OCI-LY7 (cell line): Measurements from ENCODE around the gene NFATC2. TPM values are rescaled to one million over a fixed set of nuclear protein-coding genes. Genes with fewer than 3 reads are reported as not detected.
"Not testable (repeated sequence)": the region's sequence is repeated elsewhere in the genome, so short reads cannot be mapped to it uniquely, and the experiment has no call there.

Experiments used
- BruUV-seq: library from RNA; stranded (reverse); fragments of 400-500 nt; replicated peaks from 2 replicates; lab custom pipeline; 2021; lab: Mats Ljungman, UMichigan
- CTCF ChIA-PET: fragments of 300-600 bp; sonication (Branson Sonifier 250); formaldehyde crosslinking; loops from one replicate; lab custom pipeline; 2022; ENCODE audit warnings: antibody characterized with exemption; ENCODE audit not compliant: unreplicated experiment; lab: Charles Lee
- POLR2A ChIA-PET: fragments of 300-600 bp; sonication (Branson Sonifier 250); formaldehyde crosslinking; loops from one replicate; lab custom pipeline; 2022; ENCODE audit warnings: antibody characterized with exemption; lab: Charles Lee
- DNase-seq: peaks from one replicate; pipeline ENCODE4 v3.0.0-alpha.2; 2015; ENCODE audit warnings: low spot score
- H2AFZ ChIP-seq: fragments of 200-600 bp; sonication (generic), shearing (Covaris generic); 2 replicates; pipeline ENCODE4 v1.6.1; 2014; ENCODE audit warnings: mild to moderate bottlenecking, antibody characterized with exemption, low read length, moderate library complexity
- H3K27ac ChIP-seq: fragments of 200-600 bp; sonication (generic); 2 replicates; pipeline ENCODE4 v1.5.1; 2014; ENCODE audit warnings: mixed run types, low read depth, mild to moderate bottlenecking, moderate library complexity, low read length, inconsistent platforms; ENCODE audit not compliant: poor library complexity, severe bottlenecking
- H3K36me3 ChIP-seq: fragments of 200-600 bp; sonication (generic); 2 replicates; pipeline ENCODE4 v1.6.1; 2014; ENCODE audit warnings: mild to moderate bottlenecking, antibody characterized with exemption, low read length, moderate library complexity, mixed read lengths; ENCODE audit not compliant: insufficient read depth
- H3K4me1 ChIP-seq: fragments of 200-600 bp; sonication (generic); 2 replicates; pipeline ENCODE4 v1.5.1; 2014; ENCODE audit warnings: mild to moderate bottlenecking, low read length; ENCODE audit not compliant: insufficient read depth, poor library complexity, severe bottlenecking
- H3K4me2 ChIP-seq: fragments of 200-600 bp; sonication (generic); 2 replicates; pipeline ENCODE4 v1.6.1; 2014; ENCODE audit warnings: mild to moderate bottlenecking, low read length
- H3K4me3 ChIP-seq: fragments of 200-600 bp; sonication (generic); 2 replicates; pipeline ENCODE4 v1.5.1; 2014; ENCODE audit warnings: mild to moderate bottlenecking, low read depth, low read length; ENCODE audit not compliant: poor library complexity, severe bottlenecking
- H3K79me2 ChIP-seq: fragments of 200-600 bp; sonication (generic); 2 replicates; pipeline ENCODE4 v1.6.1; 2016; ENCODE audit warnings: low read depth, mild to moderate bottlenecking, low read length, moderate library complexity, mixed read lengths; ENCODE audit not compliant: insufficient read depth
- H3K9me2 ChIP-seq: fragments of 200-600 bp; sonication (generic); 2 replicates; pipeline ENCODE4 v1.6.1; 2016; ENCODE audit warnings: mild to moderate bottlenecking, low read length, mixed read lengths; ENCODE audit not compliant: insufficient read depth
- H3K9me3 ChIP-seq: fragments of 200-600 bp; sonication (generic); 2 replicates; pipeline ENCODE4 v1.6.1; 2014; ENCODE audit warnings: mild to moderate bottlenecking, mixed run types, low read length, mixed read lengths
- H4K20me1 ChIP-seq: fragments of 200-600 bp; sonication (generic); 2 replicates; pipeline ENCODE4 v1.6.1; 2014; ENCODE audit warnings: mild to moderate bottlenecking, antibody characterized with exemption, low read length, moderate library complexity, mixed read lengths; ENCODE audit not compliant: insufficient read depth
- EZH2phosphoT487 ChIP-seq: fragments of 200-600 bp; sonication (generic); IDR thresholded peaks from 2 replicates; pipeline ENCODE4 v1.6.1; 2018; ENCODE audit warnings: low read depth, borderline replicate concordance, mild to moderate bottlenecking, mixed run types, antibody characterized with exemption, low read length, moderate library complexity, mixed read lengths
- intact Hi-C: fragments of 100-400 bp; cut with micrococcal nuclease; formaldehyde crosslinking; loops from one replicate; pipeline ENCODE4 v1.10.0; 2022; ENCODE audit not compliant: unreplicated experiment
- total RNA-seq, 2 experiments: library from RNA; depleted of rRNA in 1 of 2; stranded (reverse); fragments of >200 nt in 1 of 2; shearing (Covaris generic) in 1 of 2; gene quantifications; 2 replicates each; pipeline ENCODE4 v1.2.3, GENCODE V29; 2014 to 2022
- TF ChIP-seq, protein P1 (sequence below): fragments of 200-600 bp; sonication (generic); conservative IDR thresholded peaks from 2 replicates; pipeline ENCODE4 v1.5.1; 2014; ENCODE audit warnings: mild to moderate bottlenecking, antibody characterized with exemption, low read length, moderate library complexity, mixed read lengths

NFATC2 gene
- total RNA-seq, 2 experiments from 2014 or later = 12.5 to 43.8 TPM

DNA sequence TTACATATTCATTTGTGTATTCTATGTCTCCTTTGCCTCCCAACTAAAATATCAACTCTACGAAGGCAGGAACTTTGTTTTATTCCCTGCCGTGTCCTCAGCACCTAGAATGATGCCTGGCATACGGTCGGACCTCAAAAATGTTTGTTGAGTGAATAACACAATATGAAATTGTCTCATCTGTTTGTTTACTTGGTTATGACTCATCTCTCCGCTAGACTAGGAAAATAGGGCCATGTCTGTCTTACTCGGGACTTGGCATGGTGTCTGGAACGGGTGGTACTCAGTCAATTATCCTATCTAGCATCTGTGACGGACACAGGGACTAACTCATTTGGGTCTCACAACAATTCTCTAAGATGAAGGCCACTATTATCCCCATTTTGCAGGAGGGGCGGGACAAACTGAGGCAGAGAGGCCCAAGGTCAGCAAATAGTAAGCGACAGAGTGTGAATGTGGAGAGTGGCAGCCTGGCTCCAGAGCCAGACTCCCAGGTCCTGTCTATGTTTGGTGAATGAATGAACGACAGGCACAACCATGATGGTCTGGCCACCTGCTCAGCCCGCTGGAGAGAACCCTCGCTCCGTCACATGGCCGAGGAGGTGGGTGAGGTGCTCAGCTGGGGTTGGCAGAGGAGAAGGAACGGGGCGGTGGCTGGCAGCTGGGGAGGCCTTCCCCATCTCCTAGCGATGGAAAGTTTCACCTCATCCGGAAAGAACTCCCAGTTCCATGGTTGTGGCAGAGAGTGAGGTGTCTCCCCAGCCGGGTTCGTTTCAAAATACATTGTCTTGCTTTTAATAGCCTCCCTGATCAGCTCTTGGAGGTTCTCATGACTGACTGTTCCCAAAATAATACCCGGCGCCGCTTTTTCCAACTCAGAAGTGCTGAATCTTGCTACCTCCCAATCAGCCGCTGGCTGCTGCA, 27.6 kb upstream of the NFATC2 start:
- Histone ChIP-seq H3K36me3 (no peaks in the 10 kb centered on the region), H3K4me3 (no peak overlapping the region), H2AFZ (no peak overlapping the region), H3K9me3 (no peaks in the 10 kb centered on the region), H3K4me1 (no peaks in the 10 kb centered on the region), H4K20me1 (no peaks in the 10 kb centered on the region), H3K9me2 (no peaks in the 10 kb centered on the region), H3K4me2 (no peak overlapping the region), H3K27ac (no peak overlapping the region), H3K79me2 (no peaks in the 10 kb centered on the region)
- BruUV-seq = no TSS peak
- ChIA-PET POLR2A (interaction anchor here (1.3 kb wide), 1 partner anchor 22 kb away, joined by 3 read pairs; no protein-coding TSS in a partner anchor), CTCF (no interaction called here)
- intact Hi-C loops = no loop called here
- no peak for DNase-seq
- TF ChIP-seq EZH2phosphoT487 = no peak
- TF ChIP-seq, protein P1, sequence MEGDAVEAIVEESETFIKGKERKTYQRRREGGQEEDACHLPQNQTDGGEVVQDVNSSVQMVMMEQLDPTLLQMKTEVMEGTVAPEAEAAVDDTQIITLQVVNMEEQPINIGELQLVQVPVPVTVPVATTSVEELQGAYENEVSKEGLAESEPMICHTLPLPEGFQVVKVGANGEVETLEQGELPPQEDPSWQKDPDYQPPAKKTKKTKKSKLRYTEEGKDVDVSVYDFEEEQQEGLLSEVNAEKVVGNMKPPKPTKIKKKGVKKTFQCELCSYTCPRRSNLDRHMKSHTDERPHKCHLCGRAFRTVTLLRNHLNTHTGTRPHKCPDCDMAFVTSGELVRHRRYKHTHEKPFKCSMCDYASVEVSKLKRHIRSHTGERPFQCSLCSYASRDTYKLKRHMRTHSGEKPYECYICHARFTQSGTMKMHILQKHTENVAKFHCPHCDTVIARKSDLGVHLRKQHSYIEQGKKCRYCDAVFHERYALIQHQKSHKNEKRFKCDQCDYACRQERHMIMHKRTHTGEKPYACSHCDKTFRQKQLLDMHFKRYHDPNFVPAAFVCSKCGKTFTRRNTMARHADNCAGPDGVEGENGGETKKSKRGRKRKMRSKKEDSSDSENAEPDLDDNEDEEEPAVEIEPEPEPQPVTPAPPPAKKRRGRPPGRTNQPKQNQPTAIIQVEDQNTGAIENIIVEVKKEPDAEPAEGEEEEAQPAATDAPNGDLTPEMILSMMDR = no peak

DNA sequence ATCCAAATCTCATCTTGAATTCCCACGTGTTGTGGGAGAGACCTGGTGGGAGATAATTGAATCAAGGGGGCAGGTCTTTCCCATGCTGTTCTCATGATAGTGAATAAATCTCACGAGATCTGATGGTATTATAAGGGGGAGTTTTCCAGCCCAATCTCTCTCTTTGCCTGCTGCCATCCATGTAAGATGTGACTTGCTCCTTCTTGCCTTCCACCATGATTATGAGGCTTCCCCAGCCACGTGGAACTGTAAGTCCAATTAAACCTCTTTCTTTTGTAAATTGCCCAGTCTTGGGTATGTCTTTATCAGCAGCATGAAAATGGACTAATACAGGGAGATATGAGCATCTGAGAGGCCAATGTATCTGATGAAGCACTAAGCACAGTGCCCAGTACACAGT, 26.0 kb upstream of the NFATC2 start:
- H3K9me3 ChIP-seq, H3K36me3 ChIP-seq, DNase-seq, H3K9me2 ChIP-seq, H3K79me2 ChIP-seq, H3K4me1 ChIP-seq, H3K27ac ChIP-seq, POLR2A ChIA-PET, CTCF ChIA-PET, H3K4me3 ChIP-seq, H4K20me1 ChIP-seq, BruUV-seq, intact Hi-C loops, H3K4me2 ChIP-seq, H2AFZ ChIP-seq: not testable (repeated sequence)

DNA sequence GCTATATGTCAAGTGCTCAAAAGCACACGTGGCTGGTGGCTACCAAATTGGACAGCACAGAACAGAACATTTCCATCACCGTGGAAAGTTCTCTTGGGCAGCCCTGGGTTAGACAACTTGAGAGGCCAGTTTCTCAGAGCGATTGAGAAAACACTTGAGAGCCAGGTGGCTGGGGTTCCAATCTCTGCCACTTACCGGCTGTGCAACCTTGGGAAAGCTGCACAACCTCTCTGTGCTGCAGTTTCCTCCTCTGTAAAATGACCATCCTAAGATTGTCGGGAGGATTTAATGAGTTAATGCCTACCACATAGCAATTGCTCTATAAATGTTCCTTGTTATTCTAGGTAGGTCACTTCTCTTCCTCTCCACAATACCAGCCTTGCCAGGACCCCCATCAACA, 25.1 kb upstream of the NFATC2 start:
- no peak overlapping the region for H3K4me2 ChIP-seq
- no peaks in the 10 kb centered on the region for H3K9me3 ChIP-seq
- H3K36me3 ChIP-seq = no peaks in the 10 kb centered on the region
- H3K4me1 ChIP-seq = no peaks in the 10 kb centered on the region
- no peak overlapping the region for H3K4me3 ChIP-seq
- CTCF ChIA-PET = no interaction called here
- POLR2A ChIA-PET = interaction anchor here (0.6 kb wide), 1 partner anchor 16 kb away, joined by 5 read pairs; no protein-coding TSS in a partner anchor
- intact Hi-C loops = no loop called here
- no peak overlapping the region for H2AFZ ChIP-seq
- no peak for DNase-seq
- TF ChIP-seq, protein P1 = no peak
- no peak for TF ChIP-seq EZH2phosphoT487
- H3K79me2 ChIP-seq = no peaks in the 10 kb centered on the region
- no TSS peak for BruUV-seq
- H4K20me1 ChIP-seq = no peaks in the 10 kb centered on the region
- no peak overlapping the region for H3K27ac ChIP-seq
- H3K9me2 ChIP-seq = no peaks in the 10 kb centered on the region
